NCI-H2029 treated with DMSO at 0.1 percent for 48 hours (cell line): ENCODE results near the gene ERCC4.

Experiments
- DNase-seq: peaks from one replicate; lab custom pipeline; 2025; lab: John Stamatoyannopoulos, UW

Gene ERCC4

GRCh38 chr16:13911306-13911705 is 8.6 kb upstream of the ERCC4 start:
- DNase-seq, result no peak

- DNase-seq, result no peak
Measured at GRCh38 chr16:13911871-13912270, 8.1 kb upstream of the ERCC4 start.

- DNase-seq, result no peak
Measured at GRCh38 chr16:13912891-13913290, 7.1 kb upstream of the ERCC4 start.

GRCh38 chr16:13913374-13914292 is 6.3 kb upstream of the ERCC4 start:
- DNase-seq, result no peak

GRCh38 chr16:13915033-13915635 is 4.8 kb upstream of the ERCC4 start:
- no peak for DNase-seq

GRCh38 chr16:13919330-13919682 is 648 bp upstream of the ERCC4 start:
- DNase-seq, result peak; percentile 49

GRCh38 chr16:13920510-13920818 is 510 bp downstream of the ERCC4 start:
- no peak for DNase-seq

GRCh38 chr16:13921328-13921727 is 1.4 kb downstream of the ERCC4 start:
- DNase-seq, result no peak

- DNase-seq, result peak; percentile 45
Measured at GRCh38 chr16:13923703-13924298, 3.8 kb downstream of the ERCC4 start.

GRCh38 chr16:13926464-13926863 is 6.5 kb downstream of the ERCC4 start:
- DNase-seq, result no peak

GRCh38 chr16:13926891-13927290 is 6.9 kb downstream of the ERCC4 start:
- no peak for DNase-seq

- no peak for DNase-seq
Measured at GRCh38 chr16:13928646-13929045, 8.7 kb downstream of the ERCC4 start.

GRCh38 chr16:13931845-13932244 is 11.9 kb downstream of the ERCC4 start:
- DNase-seq, result no peak

GRCh38 chr16:13935408-13935807 is 15.5 kb downstream of the ERCC4 start:
- DNase-seq, result no peak

GRCh38 chr16:13936155-13936554 is 16.2 kb downstream of the ERCC4 start:
- DNase-seq, result no peak

- DNase-seq, result no peak
Measured at GRCh38 chr16:13936596-13937081, 16.7 kb downstream of the ERCC4 start.

- no peak for DNase-seq
Measured at GRCh38 chr16:13937411-13937810, 17.5 kb downstream of the ERCC4 start.

- no peak for DNase-seq
Measured at GRCh38 chr16:13938480-13938879, 18.5 kb downstream of the ERCC4 start.

- DNase-seq, result no peak
Measured at GRCh38 chr16:13939821-13940220, 19.9 kb downstream of the ERCC4 start.

GRCh38 chr16:13940397-13940933 is 20.5 kb downstream of the ERCC4 start:
- DNase-seq, result no peak

GRCh38 chr16:13944816-13945215 is 24.9 kb downstream of the ERCC4 start:
- DNase-seq, result no peak

- no peak for DNase-seq
Measured at GRCh38 chr16:13945744-13946485, 26.0 kb downstream of the ERCC4 start.
